Central memory CD8-positive, alpha-beta T cell (primary cell): ENCODE results near the gene TRAF6.
A peak's percentile ranks its signal among the peaks of the same experiment; 100 is the strongest.
"Not testable (repeated sequence)": the region's sequence is repeated elsewhere in the genome, so short reads cannot be mapped to it uniquely, and the experiment has no call there.

Experiments
- ATAC-seq: fragments of 150-1000 bp; cut with Tn5 transposase; replicated peaks from 2 replicates; pipeline ENCODE4 v1.10.0; 2022; ENCODE audit warnings: mild to moderate bottlenecking, moderate FRiP score, moderate number of reproducible peaks; ENCODE audit not compliant: poor library complexity, severe bottlenecking; ENCODE audit errors: extremely low read depth
- DNase-seq, 2 donors: peaks; one replicate each; pipeline ENCODE4 v3.0.0; 2021; ENCODE audit warnings: low spot score in 2 of 2
- H3K27ac Mint-ChIP-seq: one replicate; pipeline ENCODE4 v1.8.0; 2022; ENCODE audit warnings: low read depth, mild to moderate bottlenecking, moderate library complexity, mixed read lengths
- H3K27me3 Mint-ChIP-seq: one replicate; pipeline ENCODE4 v1.8.0; 2022; ENCODE audit warnings: mixed read lengths
- H3K36me3 Mint-ChIP-seq: one replicate; pipeline ENCODE4 v1.8.0; 2022; ENCODE audit warnings: mild to moderate bottlenecking, moderate library complexity, mixed read lengths; ENCODE audit not compliant: insufficient read depth
- H3K4me1 Mint-ChIP-seq: one replicate; pipeline ENCODE4 v1.8.0; 2022; ENCODE audit warnings: mixed read lengths
- H3K4me3 Mint-ChIP-seq: one replicate; pipeline ENCODE4 v1.8.0; 2022; ENCODE audit warnings: mild to moderate bottlenecking, moderate library complexity, mixed read lengths
- H3K9me3 Mint-ChIP-seq: one replicate; pipeline ENCODE4 v1.8.0; 2022; ENCODE audit warnings: mixed read lengths

The TRAF6 gene

GRCh38 chr11:36509694-36510593, at the start of gene TRAF6:
Gene TRAF6 (minus strand): TSS chr11:36510272. CDS start chr11:36501515, 8,757 bp downstream.
- Mint-ChIP-seq H3K36me3 (peaks cover 10% of the 10 kb centered on the region), H3K4me3 (peak within 1 kb of the TSS; percentile 95)
- peak; percentile 76 to 91 for DNase-seq

GRCh38 chr11:36558571-36559413, 48.7 kb upstream of the TRAF6 start:
- peak; percentile 92 for ATAC-seq
- H3K27ac Mint-ChIP-seq: peak overlapping the region; percentile 84
- H3K4me3 Mint-ChIP-seq: peak overlapping the region; percentile 66

More at GRCh38 chr11:36509694-36510593, at the start of gene TRAF6:
- H3K9me3 Mint-ChIP-seq: no peaks in the 10 kb centered on the region
- peak within 1 kb of the TSS; percentile 98 for H3K27ac Mint-ChIP-seq
- peaks cover 34% of the 10 kb centered on the region for H3K4me1 Mint-ChIP-seq
- peaks cover 22% of the 10 kb centered on the region for H3K27me3 Mint-ChIP-seq
- ATAC-seq: peak; percentile 91

GRCh38 chr11:36557991-36558390, 47.9 kb upstream of the TRAF6 start:
- Mint-ChIP-seq H3K4me3 (peak overlapping the region; percentile 66), H3K27me3 (no peaks in the 10 kb centered on the region), H3K4me1 (peaks cover 27% of the 10 kb centered on the region), H3K36me3 (peaks cover 4% of the 10 kb centered on the region), H3K9me3 (no peaks in the 10 kb centered on the region), H3K27ac (peak overlapping the region; percentile 84)
- no peak for ATAC-seq
- no peak for DNase-seq

More at GRCh38 chr11:36558571-36559413, 48.7 kb upstream of the TRAF6 start:
- Mint-ChIP-seq H3K36me3 (peaks cover 4% of the 10 kb centered on the region), H3K27me3 (no peaks in the 10 kb centered on the region), H3K4me1 (peaks cover 27% of the 10 kb centered on the region), H3K9me3 (no peaks in the 10 kb centered on the region)
- DNase-seq: no peak

- not testable (repeated sequence) for H3K4me3 Mint-ChIP-seq, H3K9me3 Mint-ChIP-seq, DNase-seq, H3K27me3 Mint-ChIP-seq, ATAC-seq, H3K36me3 Mint-ChIP-seq
- Mint-ChIP-seq H3K4me1 (peaks cover 27% of the 10 kb centered on the region), H3K27ac (peak overlapping the region; percentile 84)
Measured at GRCh38 chr11:36557390-36557789, 47.3 kb upstream of the TRAF6 start.

- Mint-ChIP-seq H3K9me3 (no peaks in the 10 kb centered on the region), H3K27me3 (peaks cover 29% of the 10 kb centered on the region), H3K27ac (no peak overlapping the region), H3K36me3 (no peaks in the 10 kb centered on the region), H3K4me1 (peaks cover 20% of the 10 kb centered on the region), H3K4me3 (no peak overlapping the region)
- ATAC-seq: no peak
- no peak for DNase-seq
Measured at GRCh38 chr11:36550385-36551115, 40.5 kb upstream of the TRAF6 start.

GRCh38 chr11:36540998-36541397, 30.9 kb upstream of the TRAF6 start:
- Mint-ChIP-seq H3K9me3 (no peaks in the 10 kb centered on the region), H3K27me3 (peaks cover 55% of the 10 kb centered on the region), H3K4me3 (no peak overlapping the region), H3K27ac (no peak overlapping the region), H3K4me1 (peaks cover 5% of the 10 kb centered on the region), H3K36me3 (no peaks in the 10 kb centered on the region)
- DNase-seq (no peak), ATAC-seq (peak; percentile 62)

- ATAC-seq (no peak), DNase-seq (no peak)
- Mint-ChIP-seq H3K9me3 (no peaks in the 10 kb centered on the region), H3K27me3 (no peaks in the 10 kb centered on the region), H3K36me3 (no peaks in the 10 kb centered on the region), H3K4me1 (no peaks in the 10 kb centered on the region), H3K27ac (no peak overlapping the region), H3K4me3 (no peak overlapping the region)
Measured at GRCh38 chr11:36534276-36534840, 24.3 kb upstream of the TRAF6 start.

- ATAC-seq (no peak), DNase-seq (no peak)
- Mint-ChIP-seq H3K27me3 (peaks cover 11% of the 10 kb centered on the region), H3K4me3 (no peak overlapping the region), H3K27ac (no peak overlapping the region), H3K4me1 (no peaks in the 10 kb centered on the region), H3K9me3 (no peaks in the 10 kb centered on the region), H3K36me3 (no peaks in the 10 kb centered on the region)
Measured at GRCh38 chr11:36532941-36533601, 23.0 kb upstream of the TRAF6 start.

GRCh38 chr11:36530840-36531239, 20.8 kb upstream of the TRAF6 start:
- Mint-ChIP-seq H3K36me3 (no peaks in the 10 kb centered on the region), H3K4me1 (no peaks in the 10 kb centered on the region), H3K27ac (no peak overlapping the region), H3K4me3 (no peak overlapping the region), H3K9me3 (no peaks in the 10 kb centered on the region), H3K27me3 (peaks cover 20% of the 10 kb centered on the region)
- ATAC-seq: no peak
- DNase-seq: no peak

- ATAC-seq (no peak), DNase-seq (no peak)
- H3K36me3 Mint-ChIP-seq: peaks cover 8% of the 10 kb centered on the region
- no peak overlapping the region for H3K27ac Mint-ChIP-seq
- H3K27me3 Mint-ChIP-seq: peaks cover 34% of the 10 kb centered on the region
- no peak overlapping the region for H3K4me3 Mint-ChIP-seq
- H3K4me1 Mint-ChIP-seq: peaks cover 14% of the 10 kb centered on the region
- H3K9me3 Mint-ChIP-seq: no peaks in the 10 kb centered on the region
Measured at GRCh38 chr11:36513965-36514364, 3.9 kb upstream of the TRAF6 start.

GRCh38 chr11:36512016-36512415, 1.9 kb upstream of the TRAF6 start:
- Mint-ChIP-seq H3K9me3 (no peaks in the 10 kb centered on the region), H3K4me3 (no peak overlapping the region), H3K27ac (no peak overlapping the region), H3K4me1 (peaks cover 25% of the 10 kb centered on the region), H3K36me3 (peaks cover 10% of the 10 kb centered on the region), H3K27me3 (peaks cover 27% of the 10 kb centered on the region)
- DNase-seq (no peak), ATAC-seq (no peak)
